Neuronal stem cell (in vitro differentiated cells): ENCODE measurements around the gene MARK2.

Source experiments
- DNase-seq: peaks from one replicate; pipeline ENCODE4 v3.0.0-alpha.2; 2013; ENCODE audit warnings: low spot score
- H2AFZ ChIP-seq: one replicate; pipeline ENCODE4 v1.6.1; 2013; ENCODE audit warnings: mild to moderate bottlenecking, low read length, inconsistent platforms
- H2AK5ac ChIP-seq: 2 replicates; pipeline ENCODE4 v1.6.1; 2013; ENCODE audit warnings: low read depth, mild to moderate bottlenecking, inconsistent platforms, low read length, moderate library complexity, mixed read lengths
- H2BK120ac ChIP-seq: 2 replicates; pipeline ENCODE4 v1.6.1; 2013; ENCODE audit warnings: low read depth, mild to moderate bottlenecking, inconsistent platforms, low read length, moderate library complexity, mixed read lengths
- H2BK12ac ChIP-seq: one replicate; pipeline ENCODE4 v1.6.1; 2013; ENCODE audit warnings: low read length, inconsistent platforms
- H2BK15ac ChIP-seq: 2 replicates; pipeline ENCODE4 v1.6.1; 2013; ENCODE audit warnings: mild to moderate bottlenecking, low read length, inconsistent platforms, mixed read lengths
- H2BK5ac ChIP-seq: one replicate; pipeline ENCODE4 v1.6.1; 2013; ENCODE audit warnings: inconsistent platforms, mild to moderate bottlenecking, low read length, moderate library complexity
- H3K14ac ChIP-seq: one replicate; pipeline ENCODE4 v1.6.1; 2013; ENCODE audit warnings: low read length, inconsistent platforms
- H3K18ac ChIP-seq: 2 replicates; pipeline ENCODE4 v1.6.1; 2013; ENCODE audit warnings: low read length, inconsistent platforms
- H3K23ac ChIP-seq: 2 replicates; pipeline ENCODE4 v1.6.1; 2013; ENCODE audit warnings: low read depth, mild to moderate bottlenecking, mixed read lengths, low read length, inconsistent platforms; ENCODE audit not compliant: poor library complexity
- H3K27ac ChIP-seq: replicated peaks from 3 replicates; pipeline ENCODE4 v1.5.1; 2013; ENCODE audit warnings: low read length, inconsistent platforms
- H3K27me3 ChIP-seq, 3 experiments: 2 replicates each; pipeline ENCODE4 v1.6.1; 2013; ENCODE audit warnings: low read length in 3 of 3, mild to moderate bottlenecking in 2 of 3, inconsistent platforms in 1 of 3, low read depth in 1 of 3, mixed read lengths in 1 of 3, moderate library complexity in 1 of 3; ENCODE audit not compliant: control insufficient read depth in 3 of 3, insufficient read depth in 3 of 3
- H3K36me3 ChIP-seq, 2 donors: replicated peaks in 1 of 2; 2 replicates each; pipeline ENCODE4 v1.6.1; 2013; ENCODE audit warnings: low read length in 2 of 2; ENCODE audit not compliant: control insufficient read depth in 2 of 2, insufficient read depth in 2 of 2
- H3K4ac ChIP-seq: 2 replicates; pipeline ENCODE4 v1.6.1; 2013; ENCODE audit warnings: inconsistent platforms, mild to moderate bottlenecking, low read length, moderate library complexity
- H3K4me1 ChIP-seq, 2 donors: 1 replicate in 1 of 2; 2 replicates in 1 of 2; pipeline ENCODE4 v1.6.1; 2013; ENCODE audit warnings: low read length in 2 of 2, low read depth in 1 of 2; ENCODE audit not compliant: control insufficient read depth in 2 of 2, insufficient read depth in 1 of 2
- H3K4me2 ChIP-seq: one replicate; pipeline ENCODE4 v1.6.1; 2013; ENCODE audit warnings: mild to moderate bottlenecking, low read length, inconsistent platforms; ENCODE audit not compliant: insufficient read depth, poor library complexity, severe bottlenecking
- H3K4me3 ChIP-seq, 2 donors: 2 replicates each; pipeline ENCODE4 v1.5.1; 2013; ENCODE audit warnings: low read length in 2 of 2, mild to moderate bottlenecking in 2 of 2, inconsistent platforms in 1 of 2, moderate library complexity in 1 of 2
- H3K79me1 ChIP-seq: one replicate; pipeline ENCODE4 v1.6.1; 2013; ENCODE audit warnings: low read depth, mild to moderate bottlenecking, inconsistent platforms, low read length, moderate library complexity
- H3K9ac ChIP-seq: one replicate; pipeline ENCODE4 v1.6.1; 2013; ENCODE audit warnings: mild to moderate bottlenecking, low read depth, low read length, inconsistent platforms; ENCODE audit not compliant: poor library complexity
- H3K9me3 ChIP-seq, 2 donors: replicated peaks in 1 of 2; 2 replicates each; pipeline versions ENCODE3 to v1.6.1; 2013; ENCODE audit warnings: low read length in 2 of 2, mild to moderate bottlenecking in 2 of 2, inconsistent platforms in 1 of 2, low read depth in 1 of 2, mixed read lengths in 1 of 2, moderate library complexity in 1 of 2; ENCODE audit not compliant: control insufficient read depth in 2 of 2, insufficient read depth in 1 of 2
- H4K8ac ChIP-seq: one replicate; pipeline ENCODE4 v1.6.1; 2013; ENCODE audit warnings: low read depth, mild to moderate bottlenecking, inconsistent platforms, low read length, moderate library complexity
- H4K91ac ChIP-seq: one replicate; pipeline ENCODE4 v1.6.1; 2013; ENCODE audit warnings: low read length, low read depth, mild to moderate bottlenecking, inconsistent platforms; ENCODE audit not compliant: poor library complexity
- WGBS, 2 donors: extraction: QIAGEN DNeasy Blood & Tissue Kit; methylation state at CpG; one replicate each; pipeline ENCODE4 v1.1.7; 2013; ENCODE audit warnings: missing lambda C conversion rate in 2 of 2, mixed read lengths in 1 of 2; ENCODE audit not compliant: insufficient read length in 2 of 2, insufficient replicate concordance in 1 of 2; ENCODE audit errors: extremely low coverage in 2 of 2; 5-methylcytosine and 5-hydroxymethylcytosine counted together

MARK2 gene

GRCh38 chr11:63911876-63912275 lies 73.0 kb downstream of the MARK2 start:
- Histone ChIP-seq H2AK5ac (peak overlapping the region; percentile 19), H3K14ac (no peak overlapping the region), H3K4ac (no peak overlapping the region), H4K91ac (no peak overlapping the region), H3K27ac (no peak overlapping the region), H3K9me3 (no peaks in the 10 kb centered on the region), H4K8ac (no peak overlapping the region), H3K23ac (no peak overlapping the region), H3K9ac (no peak overlapping the region), H2AFZ (no peak overlapping the region), H3K36me3 (peaks cover 28 to 62% of the 10 kb centered on the region in 2 donors), H2BK120ac (no peak overlapping the region), H3K18ac (no peak overlapping the region), H2BK15ac (no peak overlapping the region), H3K4me2 (no peak overlapping the region), H3K79me1 (peaks cover 29% of the 10 kb centered on the region), H3K27me3 (no peaks in the 10 kb centered on the region), H3K4me1 (peaks cover 38 to 41% of the 10 kb centered on the region in 2 donors), H3K4me3 (no peak overlapping the region), H2BK5ac (no peak overlapping the region), H2BK12ac (no peak overlapping the region)
- no peak for DNase-seq
- WGBS, 2 donors = no CpG with 5 or more reads among the region's 22 CpGs

GRCh38 chr11:63912678-63913077 lies 73.8 kb downstream of the MARK2 start:
- Histone ChIP-seq H4K8ac (no peak overlapping the region), H4K91ac (no peak overlapping the region), H3K36me3 (peaks cover 28 to 57% of the 10 kb centered on the region in 2 donors), H3K18ac (no peak overlapping the region), H3K27me3 (no peaks in the 10 kb centered on the region), H2AK5ac (no peak overlapping the region), H3K79me1 (peaks cover 29% of the 10 kb centered on the region), H3K14ac (no peak overlapping the region), H3K4ac (no peak overlapping the region), H2BK12ac (no peak overlapping the region), H2BK120ac (no peak overlapping the region), H3K9me3 (no peaks in the 10 kb centered on the region), H3K4me2 (no peak overlapping the region), H3K4me1 (peaks cover 35 to 38% of the 10 kb centered on the region in 2 donors), H3K9ac (peak overlapping the region; percentile 60), H2AFZ (no peak overlapping the region), H3K4me3 (no peak overlapping the region), H3K27ac (no peak overlapping the region), H3K23ac (no peak overlapping the region), H2BK5ac (no peak overlapping the region), H2BK15ac (no peak overlapping the region)
- no peak for DNase-seq
- WGBS, 2 donors = no CpG with 5 or more reads among the region's 7 CpGs

GRCh38 chr11:63913866-63914830 lies 75.2 kb downstream of the MARK2 start:
- H3K4me3 ChIP-seq = peak overlapping the region in 1 of 2 donors; percentile 66
- H3K14ac ChIP-seq = no peak overlapping the region
- no peak overlapping the region for H2BK5ac ChIP-seq
- peak overlapping the region; percentile 96 for H3K23ac ChIP-seq
- H4K91ac ChIP-seq = no peak overlapping the region
- WGBS, 2 donors = no CpG with 5 or more reads among the region's 34 CpGs
- H2AFZ ChIP-seq = no peak overlapping the region
- peak overlapping the region; percentile 28 for H3K18ac ChIP-seq
- no peak overlapping the region for H3K4ac ChIP-seq
- H2BK12ac ChIP-seq = no peak overlapping the region
- peaks cover 24 to 45% of the 10 kb centered on the region in 2 donors for H3K36me3 ChIP-seq
- no peak overlapping the region for H4K8ac ChIP-seq
- no peaks in the 10 kb centered on the region for H3K27me3 ChIP-seq
- peaks cover 23% of the 10 kb centered on the region for H3K79me1 ChIP-seq
- DNase-seq = no peak
- peaks cover 36% of the 10 kb centered on the region in 2 donors for H3K4me1 ChIP-seq
- H3K9ac ChIP-seq = peak overlapping the region; percentile 96
- H2BK120ac ChIP-seq = no peak overlapping the region
- peak overlapping the region; percentile 12 for H2BK15ac ChIP-seq
- peak overlapping the region; percentile 82 for H3K4me2 ChIP-seq
- no peak overlapping the region for H3K27ac ChIP-seq
- H2AK5ac ChIP-seq = peak overlapping the region; percentile 63
- H3K9me3 ChIP-seq = no peaks in the 10 kb centered on the region
